HepG2 (cell line): ENCODE data around the gene SFMBT1. TPM values are rescaled to one million over a fixed set of nuclear protein-coding genes. Genes with fewer than 3 reads are reported as not detected.

Experiments used
- ATF1 ChIP-seq: IDR thresholded peaks from 2 replicates; pipeline ENCODE4 v1.6.1; 2016; ENCODE audit warnings: mild to moderate bottlenecking, control low read depth
- HNRNPUL1 ChIP-seq: fragments of 200-400 bp; formaldehyde crosslinking; IDR thresholded peaks from 2 replicates; pipeline ENCODE4 v1.6.1; 2017; ENCODE audit warnings: low read depth, mild to moderate bottlenecking, low read length, moderate library complexity
- KAT7 ChIP-seq: IDR thresholded peaks from 2 replicates; pipeline ENCODE4 v1.6.1; 2018; ENCODE audit warnings: borderline replicate concordance, missing compliant biosample characterization
- MED1 ChIP-seq: sonication (generic); formaldehyde crosslinking; IDR thresholded peaks from 2 replicates; pipeline ENCODE4 v1.4.0; 2020; ENCODE audit warnings: missing genetic modification reagents
- MXI1 ChIP-seq: IDR thresholded peaks from 3 replicates; pipeline ENCODE4 v1.6.1; 2012; ENCODE audit warnings: low read depth, low read length, inconsistent platforms, borderline replicate concordance
- NCOR1 ChIP-seq: fragments of 200-600 bp; sonication (generic); IDR thresholded peaks from 2 replicates; pipeline ENCODE4 v1.7.0; 2017; ENCODE audit warnings: antibody characterized with exemption, low read length, borderline replicate concordance
- SMC3 ChIP-seq: IDR thresholded peaks from 2 replicates; pipeline ENCODE4 v1.6.1; 2011; ENCODE audit warnings: low read length, improper control_type of control experiment
- TARDBP ChIP-seq: sonication (generic); formaldehyde crosslinking; IDR thresholded peaks from 2 replicates; pipeline ENCODE4 v1.8.0; 2022; ENCODE audit warnings: mild to moderate bottlenecking, missing genetic modification reagents
- THAP11 ChIP-seq: IDR thresholded peaks from 2 replicates; pipeline ENCODE4 v1.6.1; 2016; ENCODE audit warnings: missing biosample characterization, missing genetic modification reagents
- TP53 ChIP-seq: sonication (generic); formaldehyde crosslinking; conservative IDR thresholded peaks from 2 replicates; pipeline ENCODE4 v1.4.0; 2020; ENCODE audit warnings: missing genetic modification reagents
- ZNF510 ChIP-seq: sonication (generic); formaldehyde crosslinking; IDR thresholded peaks from 2 replicates; pipeline ENCODE4 v1.4.0; 2020; ENCODE audit warnings: low read depth, mild to moderate bottlenecking, missing genetic modification reagents
- ZNF564 ChIP-seq: sonication (generic); formaldehyde crosslinking; IDR thresholded peaks from 2 replicates; pipeline ENCODE4 v1.8.1; 2023; ENCODE audit warnings: mild to moderate bottlenecking, missing genetic modification reagents
- polyA plus RNA-seq, 8 experiments: library from polyadenylated mRNA; depleted of rRNA in 3 of 8; stranded (reverse) in 7 of 8; unstranded in 1 of 8; fragments of >200 nt; fragmentation: Illumina TruSeq in 4 of 8; extraction: Trizol in 4 of 8; gene quantifications; 2 replicates each; pipeline versions ENCODE4 v1.2.1 to v1.2.3, GENCODE V29; 2011 to 2016; ENCODE audit warnings: low read depth in 4 of 8, missing spikeins in 1 of 8, mixed read lengths in 1 of 8; ENCODE audit not compliant: insufficient read depth in 1 of 8
- total RNA-seq, 5 experiments: library from RNA; depleted of rRNA; stranded (reverse); fragments of >200 nt; fragmentation: Illumina TruSeq; extraction: Trizol; gene quantifications; 2 replicates each; pipeline ENCODE4 v1.2.3, GENCODE V29; 2016; ENCODE audit warnings: low read depth in 1 of 5
- TF ChIP-seq, protein P1 (sequence below), 2 experiments: sonication (generic) in 1 of 2; formaldehyde crosslinking in 1 of 2; IDR thresholded peaks; 2 replicates each; pipeline versions ENCODE4 v1.4.0 to v1.6.1; 2016 to 2020; ENCODE audit warnings: borderline replicate concordance in 1 of 2, low read depth in 1 of 2, mild to moderate bottlenecking in 1 of 2, missing genetic modification reagents in 1 of 2
- TF ChIP-seq, protein P2 (sequence below): sonication (generic); formaldehyde crosslinking; IDR thresholded peaks from 2 replicates; pipeline ENCODE4 v1.9.0; 2021; ENCODE audit warnings: missing genetic modification reagents, mild to moderate bottlenecking, borderline replicate concordance
- TF ChIP-seq, protein P3 (sequence below): sonication (generic); formaldehyde crosslinking; IDR thresholded peaks from 2 replicates; pipeline ENCODE4 v1.9.0; 2021; ENCODE audit warnings: missing genetic modification reagents, borderline replicate concordance
- TF ChIP-seq, protein P4 (sequence below): sonication (generic); formaldehyde crosslinking; IDR thresholded peaks from 2 replicates; pipeline ENCODE4 v1.8.0; 2022; ENCODE audit warnings: mild to moderate bottlenecking, missing genetic modification reagents

Gene SFMBT1
- total and polyA plus RNA-seq, 2 of the 13 experiments (the other 11 are each of a cell fraction or from before 2014, with no cell fraction given) = 3.8 to 12.8 TPM

DNA sequence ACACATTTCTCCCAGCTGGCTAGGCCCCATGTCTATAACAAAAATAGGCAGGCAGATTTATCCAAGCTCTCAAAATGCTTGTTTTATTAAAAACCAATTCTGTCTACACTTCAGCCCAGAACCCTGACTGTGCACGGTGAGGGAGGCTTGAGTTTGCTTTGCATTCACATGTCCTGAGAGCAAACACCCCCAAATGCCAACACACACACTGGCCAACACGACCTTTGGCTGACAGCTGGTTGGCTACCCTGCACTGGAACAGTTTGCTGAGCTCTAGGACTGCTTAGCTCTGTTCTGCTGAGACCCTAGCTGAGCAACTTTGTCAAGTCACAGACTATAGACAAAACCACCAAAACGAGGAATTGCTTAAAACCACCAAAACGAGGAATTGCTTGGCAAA is 152.2 kb downstream of the SFMBT1 start (continued):
- TF ChIP-seq, protein P1, sequence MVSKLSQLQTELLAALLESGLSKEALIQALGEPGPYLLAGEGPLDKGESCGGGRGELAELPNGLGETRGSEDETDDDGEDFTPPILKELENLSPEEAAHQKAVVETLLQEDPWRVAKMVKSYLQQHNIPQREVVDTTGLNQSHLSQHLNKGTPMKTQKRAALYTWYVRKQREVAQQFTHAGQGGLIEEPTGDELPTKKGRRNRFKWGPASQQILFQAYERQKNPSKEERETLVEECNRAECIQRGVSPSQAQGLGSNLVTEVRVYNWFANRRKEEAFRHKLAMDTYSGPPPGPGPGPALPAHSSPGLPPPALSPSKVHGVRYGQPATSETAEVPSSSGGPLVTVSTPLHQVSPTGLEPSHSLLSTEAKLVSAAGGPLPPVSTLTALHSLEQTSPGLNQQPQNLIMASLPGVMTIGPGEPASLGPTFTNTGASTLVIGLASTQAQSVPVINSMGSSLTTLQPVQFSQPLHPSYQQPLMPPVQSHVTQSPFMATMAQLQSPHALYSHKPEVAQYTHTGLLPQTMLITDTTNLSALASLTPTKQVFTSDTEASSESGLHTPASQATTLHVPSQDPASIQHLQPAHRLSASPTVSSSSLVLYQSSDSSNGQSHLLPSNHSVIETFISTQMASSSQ (IDR thresholded peaks at IDR 0.05; ENCODE audit: low read depth) = no peak
- TF ChIP-seq, protein P1 (CRISPR knock-in tag; IDR thresholded peaks at IDR 0.05; ENCODE audit: borderline replicate concordance) = no peak
- TF ChIP-seq TP53 (CRISPR knock-in tag) (no peak), HNRNPUL1 (no peak), KAT7 (CRISPR knock-in tag) (0 out of 2 replicates have a peak, but pooled peaks have one; percentile 38), MXI1 (peak; percentile 75; the same call in 1 of the 3 replicates), ZNF564 (CRISPR knock-in tag) (peak; percentile 76; the same call in 1 of the 2 replicates), THAP11 (no peak), TARDBP (CRISPR knock-in tag) (peak; percentile 75; the same call in 1 of the 2 replicates), NCOR1 (no peak), ATF1 (CRISPR knock-in tag) (no peak), MED1 (0 out of 2 replicates have a peak, but pooled peaks have one; percentile 12), SMC3 (peak; percentile 7; the same call in 1 of the 2 replicates), ZNF510 (no peak)
- TF ChIP-seq, protein P2, sequence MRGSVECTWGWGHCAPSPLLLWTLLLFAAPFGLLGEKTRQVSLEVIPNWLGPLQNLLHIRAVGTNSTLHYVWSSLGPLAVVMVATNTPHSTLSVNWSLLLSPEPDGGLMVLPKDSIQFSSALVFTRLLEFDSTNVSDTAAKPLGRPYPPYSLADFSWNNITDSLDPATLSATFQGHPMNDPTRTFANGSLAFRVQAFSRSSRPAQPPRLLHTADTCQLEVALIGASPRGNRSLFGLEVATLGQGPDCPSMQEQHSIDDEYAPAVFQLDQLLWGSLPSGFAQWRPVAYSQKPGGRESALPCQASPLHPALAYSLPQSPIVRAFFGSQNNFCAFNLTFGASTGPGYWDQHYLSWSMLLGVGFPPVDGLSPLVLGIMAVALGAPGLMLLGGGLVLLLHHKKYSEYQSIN (CRISPR knock-in tag) = no peak
- TF ChIP-seq, protein P3, sequence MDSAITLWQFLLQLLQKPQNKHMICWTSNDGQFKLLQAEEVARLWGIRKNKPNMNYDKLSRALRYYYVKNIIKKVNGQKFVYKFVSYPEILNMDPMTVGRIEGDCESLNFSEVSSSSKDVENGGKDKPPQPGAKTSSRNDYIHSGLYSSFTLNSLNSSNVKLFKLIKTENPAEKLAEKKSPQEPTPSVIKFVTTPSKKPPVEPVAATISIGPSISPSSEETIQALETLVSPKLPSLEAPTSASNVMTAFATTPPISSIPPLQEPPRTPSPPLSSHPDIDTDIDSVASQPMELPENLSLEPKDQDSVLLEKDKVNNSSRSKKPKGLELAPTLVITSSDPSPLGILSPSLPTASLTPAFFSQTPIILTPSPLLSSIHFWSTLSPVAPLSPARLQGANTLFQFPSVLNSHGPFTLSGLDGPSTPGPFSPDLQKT = no peak
- TF ChIP-seq, protein P4, sequence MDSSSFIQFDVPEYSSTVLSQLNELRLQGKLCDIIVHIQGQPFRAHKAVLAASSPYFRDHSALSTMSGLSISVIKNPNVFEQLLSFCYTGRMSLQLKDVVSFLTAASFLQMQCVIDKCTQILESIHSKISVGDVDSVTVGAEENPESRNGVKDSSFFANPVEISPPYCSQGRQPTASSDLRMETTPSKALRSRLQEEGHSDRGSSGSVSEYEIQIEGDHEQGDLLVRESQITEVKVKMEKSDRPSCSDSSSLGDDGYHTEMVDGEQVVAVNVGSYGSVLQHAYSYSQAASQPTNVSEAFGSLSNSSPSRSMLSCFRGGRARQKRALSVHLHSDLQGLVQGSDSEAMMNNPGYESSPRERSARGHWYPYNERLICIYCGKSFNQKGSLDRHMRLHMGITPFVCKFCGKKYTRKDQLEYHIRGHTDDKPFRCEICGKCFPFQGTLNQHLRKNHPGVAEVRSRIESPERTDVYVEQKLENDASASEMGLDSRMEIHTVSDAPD (CRISPR knock-in tag) = peak; percentile 42; the same call in 1 of the 2 replicates
